HG03354 (cell line): ENCODE results near the gene SLC23A2.

Experiments used
- ATAC-seq: cut with Tn5 transposase; IDR thresholded peaks from one replicate; pipeline ENCODE4 v1.9.1; 2021; ENCODE audit warnings: mild to moderate bottlenecking; ENCODE audit not compliant: unreplicated experiment, poor library complexity, severe bottlenecking

The SLC23A2 gene

DNA sequence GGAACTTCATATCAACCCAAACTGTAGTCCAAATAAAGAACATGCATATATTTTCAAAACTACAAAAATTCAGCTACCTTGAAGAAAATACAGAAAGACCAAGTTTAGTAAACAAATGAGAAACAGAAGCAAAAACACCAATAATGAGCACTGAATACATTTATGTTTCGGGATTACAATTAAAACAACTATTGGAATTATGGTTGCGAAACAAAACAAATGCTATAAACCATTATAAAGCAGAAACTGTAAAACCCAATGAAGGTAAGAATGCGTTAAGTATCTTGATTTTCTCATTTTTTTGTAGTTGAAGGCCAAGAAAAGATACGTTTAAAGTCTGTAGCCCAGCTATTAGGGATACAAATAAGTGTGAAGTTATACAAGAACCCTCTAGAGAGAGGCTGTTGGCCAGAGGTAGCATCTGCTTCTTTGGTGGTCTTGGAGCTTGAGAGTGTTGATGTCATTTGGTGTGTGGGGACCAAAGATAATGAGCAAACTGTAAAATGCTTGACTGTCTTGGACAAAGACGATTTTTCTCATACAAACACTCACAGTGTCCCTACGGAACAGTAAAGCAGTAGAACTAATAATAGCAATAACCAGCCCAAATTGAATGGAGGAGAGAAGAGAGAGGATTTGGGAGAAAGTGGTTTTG lies 168.1 kb downstream of the SLC23A2 start:
- ATAC-seq, result no peak

DNA sequence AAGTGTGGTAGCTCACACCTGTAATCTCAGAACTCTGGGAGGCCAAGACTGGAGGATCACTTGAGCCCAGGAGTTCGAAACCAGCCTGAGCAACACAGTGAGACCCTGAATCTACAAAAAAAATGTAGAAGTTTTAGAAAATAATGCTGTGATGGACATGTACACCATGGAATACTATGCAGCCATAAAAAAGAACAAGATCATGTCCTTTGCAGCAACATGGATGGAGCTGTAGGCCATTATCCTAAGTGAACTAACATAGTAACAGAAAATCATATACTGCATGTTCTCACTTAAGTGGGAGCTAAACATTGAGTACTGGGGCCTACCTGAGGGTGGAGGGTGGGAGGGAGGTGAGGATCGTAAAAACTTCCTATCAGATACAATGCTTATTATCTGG lies 168.8 kb downstream of the SLC23A2 start:
- no peak for ATAC-seq

DNA sequence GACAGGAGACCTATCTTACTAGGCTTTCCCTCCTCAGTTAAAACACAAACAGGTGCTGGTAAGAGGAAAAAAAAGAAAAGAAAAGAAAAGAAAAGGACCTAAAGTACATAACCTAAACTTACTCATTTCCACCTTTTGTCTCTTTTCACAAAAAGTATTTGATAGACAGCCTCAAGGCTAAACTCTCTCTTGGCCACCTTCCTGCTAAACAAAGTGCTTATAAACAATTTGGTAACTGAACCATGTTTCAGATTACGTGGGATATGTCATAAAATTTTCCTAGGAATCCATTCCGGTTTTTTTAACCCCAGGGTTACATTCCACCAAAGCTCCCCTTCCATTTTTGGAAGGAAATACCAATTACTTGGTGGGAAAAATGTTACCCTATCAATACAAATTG lies 170.6 kb downstream of the SLC23A2 start:
- ATAC-seq, result no peak

DNA sequence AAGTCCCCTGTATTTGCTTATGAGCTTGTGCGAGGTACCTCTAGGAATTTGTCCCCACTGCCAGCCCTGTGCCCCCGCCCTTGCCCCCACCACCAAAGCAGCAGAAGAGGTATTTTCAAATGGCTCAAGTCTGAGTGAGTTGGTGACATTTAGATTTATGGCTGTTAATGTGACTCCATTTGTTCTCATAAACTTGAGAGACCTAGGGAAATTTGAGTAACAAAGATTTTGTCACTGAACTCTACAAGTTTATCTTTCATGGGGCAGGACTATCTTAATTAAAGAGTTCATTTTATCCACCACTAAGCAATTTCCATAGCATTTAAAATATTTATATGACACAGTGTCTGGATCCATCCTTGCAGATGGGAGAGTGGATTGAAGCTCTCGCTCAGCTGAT lies 171.1 kb downstream of the SLC23A2 start:
- no peak for ATAC-seq

DNA sequence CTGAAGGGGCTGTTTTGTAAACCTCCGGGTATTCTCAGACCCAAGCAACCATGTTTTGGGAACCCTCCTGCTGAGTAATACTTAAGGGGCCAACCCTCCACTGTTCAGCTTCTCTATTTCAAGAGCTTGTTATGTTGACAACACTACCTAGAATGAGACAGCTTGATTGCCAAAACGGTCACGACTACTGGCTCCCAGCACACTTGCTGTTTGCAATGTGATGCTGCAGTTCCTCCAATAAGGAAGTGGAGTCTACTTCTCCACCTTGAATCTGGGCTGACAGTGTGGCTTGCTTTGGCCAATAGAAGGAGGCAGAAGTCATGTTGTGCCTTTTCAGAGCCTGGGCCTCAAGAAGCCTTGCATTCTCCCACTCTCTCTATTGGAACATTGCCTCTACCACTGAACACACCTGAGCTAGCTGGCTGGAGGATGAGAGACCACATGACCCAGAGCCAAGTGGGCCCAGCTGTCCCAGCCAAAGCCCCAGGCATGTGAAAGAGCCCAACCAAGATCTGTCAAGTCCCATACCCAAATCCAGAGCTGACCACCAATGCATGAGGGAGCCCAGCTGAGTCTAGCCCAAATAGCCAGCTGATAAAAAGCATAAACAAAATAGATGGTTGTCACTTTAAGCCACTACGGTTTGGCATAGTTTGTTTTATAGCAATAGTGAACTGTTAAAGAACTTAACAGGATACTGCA lies 171.6 kb downstream of the SLC23A2 start:
- ATAC-seq, result no peak

DNA sequence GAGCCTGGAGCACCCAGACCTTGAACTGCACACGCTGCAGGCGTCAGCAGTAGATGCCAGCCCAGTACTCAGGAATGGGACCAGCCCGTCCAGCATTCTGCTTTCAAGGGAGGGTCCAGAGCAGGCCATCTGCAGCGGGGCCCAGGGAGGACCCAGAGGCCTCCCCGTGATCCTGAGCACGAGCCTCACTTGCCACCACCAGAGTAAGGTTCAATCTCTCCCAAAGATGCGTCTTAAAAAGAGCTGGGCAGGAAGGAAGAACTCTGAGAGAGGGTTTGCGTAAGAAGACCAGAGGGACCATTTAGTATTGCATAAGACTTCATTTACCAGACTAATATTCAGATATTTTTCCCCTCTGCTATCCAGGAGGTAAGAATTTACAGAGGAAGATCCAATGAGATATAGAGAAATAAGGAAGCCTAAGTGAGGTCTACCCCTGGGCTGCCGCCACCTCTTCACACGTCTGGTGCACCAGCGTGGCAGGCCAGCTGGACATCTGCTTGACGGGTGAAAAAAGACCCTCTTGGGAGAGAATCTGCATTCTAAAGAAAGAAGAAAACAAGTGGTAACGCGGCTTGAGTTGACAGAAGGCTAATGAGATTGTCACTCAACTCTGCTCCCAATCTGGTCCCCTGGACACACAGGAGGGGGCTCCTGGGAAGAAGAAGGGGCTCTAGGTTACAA lies 172.3 kb downstream of the SLC23A2 start:
- no peak for ATAC-seq

DNA sequence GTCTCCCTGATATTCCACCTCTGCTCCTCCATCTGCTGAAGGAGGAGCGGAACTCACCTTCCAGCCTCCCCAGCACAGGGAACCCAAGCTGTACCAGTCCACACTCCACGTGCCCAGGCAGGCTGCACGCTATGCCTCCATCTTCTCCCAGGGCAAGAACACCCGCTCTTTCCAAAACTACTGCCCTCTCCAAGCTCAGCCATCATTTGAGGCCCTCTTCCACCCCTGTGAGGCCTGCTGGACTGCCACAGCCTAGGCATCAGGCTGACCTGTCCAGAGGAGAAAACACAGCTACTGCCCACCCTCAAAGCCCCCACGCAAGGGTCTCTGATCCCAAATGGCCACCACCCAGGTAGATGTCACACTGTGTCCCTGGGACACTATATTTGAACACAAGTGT lies 179.7 kb downstream of the SLC23A2 start:
- ATAC-seq, result no peak

DNA sequence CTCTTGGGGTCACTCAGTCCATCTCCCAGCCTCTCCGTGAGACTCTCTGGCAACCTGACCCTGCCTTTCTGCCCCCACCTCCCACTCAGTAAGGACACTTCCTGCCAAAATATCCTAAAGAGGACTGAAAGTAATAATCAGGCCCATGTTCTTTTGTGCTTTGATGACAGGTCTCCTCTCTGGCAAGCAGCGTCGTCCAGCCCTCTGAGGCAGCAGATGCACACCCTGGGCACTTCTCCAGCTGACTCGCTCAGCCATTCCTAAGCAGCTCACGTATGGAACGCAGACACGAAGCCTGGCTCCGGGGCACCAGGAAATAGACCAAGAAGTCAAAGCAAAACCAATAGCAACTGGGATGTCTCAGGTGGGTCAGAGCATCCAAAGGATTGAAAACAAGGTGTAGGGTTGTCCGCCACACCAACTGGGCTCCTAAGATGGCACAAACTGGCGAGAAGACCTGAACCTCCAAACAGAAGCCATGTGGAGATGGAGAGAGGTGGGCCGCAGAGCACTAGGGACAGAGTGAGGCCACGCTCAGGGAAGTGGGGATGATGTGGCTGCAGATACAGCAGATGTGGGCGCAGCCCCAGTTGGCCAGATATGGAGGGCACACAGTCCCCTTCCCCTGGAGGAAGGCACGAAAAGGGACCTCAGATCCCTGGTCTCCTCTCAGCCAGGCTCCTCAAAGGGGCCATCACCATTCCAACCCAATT lies 180.3 kb downstream of the SLC23A2 start:
- ATAC-seq, result no peak

DNA sequence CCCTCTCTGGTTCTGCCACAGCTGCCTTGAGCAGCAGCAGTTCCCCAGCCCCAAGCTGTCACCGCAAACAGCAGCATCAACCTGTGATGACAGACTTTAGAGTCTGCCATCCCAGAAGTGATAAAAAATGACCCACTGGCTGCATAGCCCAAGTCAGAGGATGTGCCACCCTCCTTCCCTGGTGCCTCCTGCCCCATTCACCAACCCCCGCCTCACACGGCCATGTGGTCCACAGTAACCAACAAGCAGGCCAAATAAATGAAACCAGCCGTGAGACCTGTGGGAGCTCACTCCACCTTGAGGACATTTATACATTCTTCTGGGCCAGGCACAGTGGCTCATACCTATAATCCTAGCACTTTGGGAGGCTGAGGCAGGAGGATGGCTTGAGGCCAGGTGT lies 181.4 kb downstream of the SLC23A2 start:
- ATAC-seq, result no peak

DNA sequence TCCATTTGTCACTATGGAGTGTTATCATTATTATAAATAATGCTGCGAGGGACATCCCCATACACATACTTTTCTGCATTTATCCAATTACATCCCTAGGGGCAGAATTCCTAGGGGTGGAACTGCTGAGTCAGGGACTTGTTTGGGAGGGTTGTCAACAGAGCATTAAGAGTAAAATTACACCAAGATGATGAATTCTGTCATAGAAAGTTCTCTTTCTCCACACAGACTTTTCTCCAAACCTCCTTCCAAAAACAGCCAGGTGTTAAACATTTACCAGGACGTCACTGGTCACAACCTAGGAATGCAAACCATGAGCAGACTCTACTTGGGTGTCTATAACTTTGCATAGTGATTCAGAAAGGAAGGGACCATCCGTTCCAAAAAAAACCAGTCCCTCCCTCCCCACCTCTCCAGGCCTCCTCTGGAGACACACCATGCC lies 184.1 kb downstream of the SLC23A2 start:
- no peak for ATAC-seq

DNA sequence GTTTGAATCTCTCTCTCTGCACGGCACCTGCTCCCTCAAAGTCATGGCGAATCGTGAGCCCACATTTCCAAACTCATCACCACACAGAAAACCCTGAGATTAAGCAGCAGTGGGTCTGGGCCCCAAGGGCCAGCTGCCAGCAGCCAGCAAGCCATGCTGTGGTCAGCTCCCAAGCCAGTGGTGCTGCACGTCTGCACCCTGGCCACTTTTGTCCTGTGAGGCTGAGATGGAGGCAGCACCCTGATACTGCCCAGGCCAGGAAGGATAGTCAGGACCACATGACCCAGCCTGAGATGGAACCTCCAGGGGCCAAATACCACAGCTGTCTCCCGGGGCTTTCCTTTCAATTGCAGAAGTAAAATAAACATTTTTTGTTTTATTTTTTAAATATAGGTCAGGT lies 185.7 kb downstream of the SLC23A2 start:
- no peak for ATAC-seq

DNA sequence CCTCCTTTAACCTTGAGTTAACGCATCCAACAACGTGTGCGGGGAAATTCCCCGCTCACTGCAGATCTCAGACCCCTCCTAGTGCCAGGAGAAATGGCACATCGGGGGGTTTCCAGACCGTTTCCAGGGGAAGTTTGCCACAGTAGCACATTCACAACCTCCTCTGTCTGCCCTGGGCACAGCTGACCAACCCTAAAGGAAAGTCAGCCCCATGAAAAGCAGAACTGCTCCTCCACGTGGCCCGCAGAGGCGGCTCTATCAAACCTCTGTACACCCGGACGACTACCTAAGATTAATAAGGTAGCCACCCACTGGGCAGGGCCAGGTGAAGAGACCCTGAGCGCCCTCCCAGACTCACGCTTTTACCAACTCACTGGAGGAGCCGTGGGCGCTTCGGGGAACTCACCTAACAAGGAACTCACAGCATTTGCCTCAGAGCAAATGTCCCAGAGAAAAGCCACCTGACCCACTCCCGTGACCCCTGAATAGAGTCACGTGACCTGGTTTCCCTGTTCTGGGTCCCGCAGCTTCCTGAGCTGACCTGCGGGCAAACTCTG lies 186.5 kb downstream of the SLC23A2 start:
- peak; percentile 62 for ATAC-seq

DNA sequence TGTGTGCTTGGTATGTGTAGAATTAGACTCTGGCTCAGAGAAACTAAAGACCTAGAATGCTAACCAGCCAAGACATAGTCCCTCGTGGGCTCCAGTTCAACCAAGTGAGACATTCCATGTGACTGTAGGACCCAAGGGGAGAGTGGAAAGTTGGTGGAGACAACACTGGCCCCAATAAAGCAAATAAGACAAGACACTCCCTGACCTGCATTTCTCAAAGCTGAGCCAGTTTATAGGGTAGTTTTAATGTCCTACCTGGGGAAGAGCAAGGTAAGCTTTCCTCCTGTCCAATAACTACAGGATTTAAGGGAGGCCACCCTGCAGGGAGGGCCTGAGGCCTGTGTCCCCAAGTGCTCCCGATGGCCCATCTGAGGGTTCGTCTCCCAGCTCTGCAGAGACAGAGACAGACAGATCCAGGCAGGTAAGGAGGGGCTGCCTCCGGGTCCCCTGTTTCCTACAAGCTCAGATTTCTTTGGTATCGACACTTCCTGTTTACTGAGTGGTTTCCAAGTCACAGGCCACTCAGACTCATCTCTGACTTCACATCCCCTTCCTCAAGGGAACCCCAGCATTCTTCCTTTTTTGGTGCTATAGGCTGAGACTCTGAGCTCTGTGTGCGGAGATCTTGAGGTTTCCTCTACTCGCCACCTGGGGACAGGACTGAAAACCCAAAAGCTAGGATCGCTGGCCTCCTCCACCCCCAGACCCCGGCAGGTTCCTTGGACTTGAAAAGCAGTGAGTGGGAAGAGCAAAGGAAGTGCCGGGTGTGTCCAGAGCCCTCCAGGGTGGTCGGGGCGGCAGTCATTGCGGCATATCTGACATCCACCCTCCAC lies 187.2 kb downstream of the SLC23A2 start:
- peak; percentile 55 for ATAC-seq

DNA sequence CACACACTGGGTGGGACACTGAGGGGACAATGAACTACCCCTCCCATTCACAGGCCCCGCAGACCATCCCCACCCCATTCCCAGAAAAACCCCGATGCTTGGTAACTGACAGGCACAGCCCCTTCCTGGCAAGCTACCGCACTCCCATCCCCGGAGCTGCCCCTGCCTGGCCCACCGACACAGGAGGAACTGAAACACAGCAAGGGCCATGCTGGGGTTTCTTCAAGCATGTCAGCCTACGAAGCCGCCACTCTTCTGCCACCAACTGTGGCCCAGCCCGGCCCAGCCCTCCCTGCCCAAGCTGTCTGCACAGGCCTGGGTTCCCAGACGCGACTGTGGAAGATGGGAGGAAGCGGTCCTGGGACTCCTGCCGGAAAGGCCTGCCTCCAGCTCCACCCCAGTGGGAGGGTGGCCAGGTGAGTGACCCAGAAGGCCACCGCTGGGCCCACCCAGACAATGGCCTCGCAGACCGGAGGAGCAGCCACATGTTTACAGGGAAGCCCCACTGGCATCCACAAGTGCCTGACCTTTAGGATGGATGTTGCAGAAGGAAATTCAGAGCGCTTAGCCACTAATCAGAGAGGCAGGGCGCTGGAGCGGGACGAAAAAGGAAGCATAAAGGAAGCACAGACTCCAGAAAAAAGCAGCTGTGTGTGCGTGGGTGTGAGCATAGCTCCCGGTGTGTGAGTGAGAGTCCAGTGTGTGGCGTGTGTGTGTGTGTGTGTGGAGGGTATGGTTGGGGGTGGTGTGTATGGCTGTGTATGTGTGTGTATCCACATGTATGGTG lies 188.0 kb downstream of the SLC23A2 start:
- peak; percentile 26 for ATAC-seq

DNA sequence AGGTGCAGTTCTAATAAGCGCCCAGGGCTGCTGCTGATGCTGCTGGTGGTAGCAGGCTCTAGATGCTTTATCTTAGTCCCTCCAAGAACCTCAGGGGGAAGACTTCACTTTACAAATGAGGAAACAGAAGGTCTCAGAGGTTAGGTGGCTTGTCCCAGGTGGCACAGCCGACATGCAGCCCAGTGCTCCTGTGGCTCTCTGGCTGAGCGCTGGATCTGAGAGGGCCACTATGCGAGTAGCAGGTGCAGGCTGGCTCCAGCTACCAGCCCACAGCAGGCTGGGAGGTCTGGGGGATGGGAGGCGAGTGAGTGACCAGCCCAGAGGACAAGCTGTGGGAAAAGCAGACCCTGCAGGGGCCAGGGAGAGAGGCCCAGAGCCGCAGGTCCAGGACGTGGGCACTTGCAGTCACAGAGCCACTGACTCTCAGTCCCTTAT lies 188.7 kb downstream of the SLC23A2 start:
- ATAC-seq, result no peak

DNA sequence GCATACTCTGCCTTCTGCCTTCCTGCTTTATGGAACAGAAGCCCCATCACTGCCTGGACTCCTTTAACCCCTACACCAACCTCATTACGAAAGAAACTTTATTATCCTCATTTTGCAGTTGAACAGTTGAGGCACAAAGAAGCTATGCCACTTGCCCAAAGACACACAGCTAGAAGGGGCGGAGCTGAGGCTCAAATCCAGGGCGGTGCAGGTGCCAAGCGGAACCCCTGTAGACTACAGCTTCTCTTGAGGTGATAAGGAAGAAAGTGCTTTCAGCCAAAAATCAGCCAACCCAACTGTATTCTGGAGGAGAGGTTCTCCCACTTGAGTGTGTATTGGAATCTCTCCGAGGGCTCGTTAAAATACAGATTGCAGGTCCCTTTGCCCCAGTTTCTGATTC lies 189.1 kb downstream of the SLC23A2 start:
- ATAC-seq, result no peak

DNA sequence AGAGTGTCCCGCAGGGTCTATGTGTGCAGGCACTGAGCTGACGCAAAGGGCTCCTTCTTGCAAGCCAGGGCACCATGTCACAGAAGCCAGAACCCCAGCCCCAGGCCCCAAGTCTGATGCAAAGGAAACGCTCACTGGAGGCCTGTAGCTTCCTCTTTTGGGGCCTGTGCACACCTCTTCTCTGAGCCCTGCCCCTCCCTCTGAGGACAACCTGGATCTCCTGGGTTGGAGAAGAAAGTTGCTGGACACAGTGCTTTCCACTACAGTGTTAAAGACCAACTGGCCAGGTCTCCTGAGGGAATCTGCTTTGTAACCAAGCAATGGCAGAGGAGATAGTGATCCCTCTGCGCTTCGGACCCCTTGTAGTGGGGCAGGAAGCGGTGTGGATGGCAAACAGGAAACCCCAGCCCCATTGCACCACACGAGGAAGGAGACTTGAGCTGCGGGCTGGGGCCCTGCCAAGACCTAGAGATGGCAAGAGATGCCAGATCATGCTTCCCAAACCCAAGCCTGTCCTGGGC lies 189.6 kb downstream of the SLC23A2 start:
- ATAC-seq, result no peak

DNA sequence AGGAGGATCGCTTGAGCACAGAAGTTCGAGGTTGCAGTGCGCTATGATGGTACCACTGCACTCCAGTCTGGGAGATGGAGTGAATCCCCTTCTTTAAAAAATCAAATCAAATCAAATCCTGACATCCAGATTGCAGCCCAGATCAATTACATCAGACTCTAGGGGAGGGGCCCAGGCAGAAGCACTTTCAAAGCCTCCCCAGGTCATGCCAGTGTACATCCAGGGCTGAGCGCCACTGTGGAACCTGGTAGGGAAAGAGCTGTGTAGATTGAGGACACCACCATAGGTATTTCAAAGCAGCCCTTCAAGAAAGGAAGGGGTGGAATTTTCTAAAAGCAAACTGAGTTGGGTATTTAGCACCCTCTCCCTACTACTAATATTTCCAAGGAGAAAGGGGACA lies 190.1 kb downstream of the SLC23A2 start:
- ATAC-seq, result no peak
